GM18502 (cell line): ENCODE measurements around the gene STK24.

Experiments used
- ATAC-seq: cut with Tn5 transposase; IDR thresholded peaks from one replicate; pipeline ENCODE4 v1.9.1; 2021; ENCODE audit warnings: mild to moderate bottlenecking; ENCODE audit not compliant: unreplicated experiment, poor library complexity

Gene STK24

GRCh38 chr13:98515818-98516465 is 61.0 kb downstream of the STK24 start:
- ATAC-seq: peak; percentile 30

- ATAC-seq: no peak
Measured at GRCh38 chr13:98514288-98514687, 62.6 kb downstream of the STK24 start.

- no peak for ATAC-seq
Measured at GRCh38 chr13:98513837-98514236, 63.1 kb downstream of the STK24 start.

- no peak for ATAC-seq
Measured at GRCh38 chr13:98512774-98513665, 63.9 kb downstream of the STK24 start.

GRCh38 chr13:98511435-98511834 is 65.5 kb downstream of the STK24 start:
- ATAC-seq: no peak

- ATAC-seq: no peak
Measured at GRCh38 chr13:98510156-98510509, 66.8 kb downstream of the STK24 start.

GRCh38 chr13:98509271-98510155 is 67.4 kb downstream of the STK24 start:
- ATAC-seq: peak; percentile 50

- no peak for ATAC-seq
Measured at GRCh38 chr13:98508685-98509084, 68.2 kb downstream of the STK24 start.

GRCh38 chr13:98508280-98508679 is 68.6 kb downstream of the STK24 start:
- no peak for ATAC-seq

GRCh38 chr13:98507282-98507797 is 69.6 kb downstream of the STK24 start:
- ATAC-seq: no peak

- no peak for ATAC-seq
Measured at GRCh38 chr13:98506728-98507230, 70.1 kb downstream of the STK24 start.

GRCh38 chr13:98506322-98506721 is 70.6 kb downstream of the STK24 start:
- no peak for ATAC-seq

- no peak for ATAC-seq
Measured at GRCh38 chr13:98505217-98505616, 71.7 kb downstream of the STK24 start.

GRCh38 chr13:98504371-98504963 is 72.4 kb downstream of the STK24 start:
- ATAC-seq: peak; percentile 62

GRCh38 chr13:98504029-98504351 is 72.9 kb downstream of the STK24 start:
- ATAC-seq: no peak

GRCh38 chr13:98503175-98504028 is 73.5 kb downstream of the STK24 start:
- no peak for ATAC-seq

- ATAC-seq: peak; percentile 78
Measured at GRCh38 chr13:98500963-98501421, 75.9 kb downstream of the STK24 start.

GRCh38 chr13:98496966-98497365 is 79.9 kb downstream of the STK24 start:
- ATAC-seq: no peak

GRCh38 chr13:98496479-98496791 is 80.5 kb downstream of the STK24 start:
- no peak for ATAC-seq
